HG02571 (cell line): ENCODE results near the gene PDE4A.
"Not testable (repeated sequence)": the region's sequence is repeated elsewhere in the genome, so short reads cannot be mapped to it uniquely, and the experiment has no call there.

Source experiments
- ATAC-seq: cut with Tn5 transposase; IDR thresholded peaks from one replicate; pipeline ENCODE4 v1.9.1; 2021; ENCODE audit warnings: mild to moderate bottlenecking, moderate library complexity; ENCODE audit not compliant: unreplicated experiment

PDE4A gene

DNA sequence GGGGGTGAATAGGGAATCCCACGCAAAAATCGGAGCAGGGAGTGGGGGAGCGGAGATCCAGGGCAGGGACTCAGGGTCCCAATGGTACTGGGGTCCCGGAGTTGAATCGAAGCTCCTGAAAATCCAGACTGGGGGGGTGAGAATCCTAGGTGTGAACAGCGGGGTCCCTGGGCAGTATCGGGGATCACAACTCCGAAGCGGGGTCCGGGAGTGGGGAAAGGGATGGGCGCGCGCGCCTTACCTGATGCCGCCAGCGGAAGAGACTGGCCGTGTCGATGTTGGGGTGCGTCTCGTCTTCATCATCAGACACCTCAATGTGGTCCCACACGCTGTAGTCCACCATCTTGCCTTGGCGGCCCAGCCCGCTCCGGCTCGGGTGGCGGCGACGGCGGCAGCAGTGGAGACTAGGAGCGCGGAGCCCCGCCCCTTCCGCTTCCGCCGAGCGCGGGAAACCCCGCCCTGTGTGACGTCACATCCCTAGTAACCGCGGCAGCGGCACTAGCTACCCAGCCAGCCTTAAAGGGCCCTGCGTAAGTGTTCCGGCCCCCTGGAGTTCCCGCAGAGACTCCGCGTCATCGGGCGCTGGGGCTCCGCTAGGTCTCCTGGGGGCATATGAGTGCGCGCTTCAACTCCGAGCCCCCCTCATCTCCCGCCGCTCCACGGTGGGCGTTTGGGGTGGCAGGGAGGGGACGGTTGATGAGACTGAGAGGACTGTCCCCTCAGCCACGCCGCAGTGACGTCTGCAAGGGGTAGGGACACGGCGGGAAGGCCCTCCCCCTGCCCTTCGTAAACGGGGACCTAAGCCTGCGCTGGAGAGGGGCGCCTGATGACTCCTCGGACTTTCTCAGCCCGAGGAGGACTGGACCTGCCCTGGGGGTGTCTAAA, 17.0 kb upstream of the PDE4A start, which contains the start of gene CDC37:
Gene CDC37 (minus strand): TSS at position 406 of the 885 bp plus-strand sequence. CDS start 63 bp downstream, at position 343.
- peak; percentile 72 for ATAC-seq

GRCh38 chr19:10404888-10405820, 15.2 kb upstream of the PDE4A start:
- ATAC-seq: no peak

GRCh38 chr19:10406191-10406590, 14.1 kb upstream of the PDE4A start:
- no peak for ATAC-seq

- ATAC-seq: no peak
Observed at GRCh38 chr19:10407096-10407495, 13.2 kb upstream of the PDE4A start.

- no peak for ATAC-seq
Observed at GRCh38 chr19:10408511-10409283, 11.6 kb upstream of the PDE4A start.

DNA sequence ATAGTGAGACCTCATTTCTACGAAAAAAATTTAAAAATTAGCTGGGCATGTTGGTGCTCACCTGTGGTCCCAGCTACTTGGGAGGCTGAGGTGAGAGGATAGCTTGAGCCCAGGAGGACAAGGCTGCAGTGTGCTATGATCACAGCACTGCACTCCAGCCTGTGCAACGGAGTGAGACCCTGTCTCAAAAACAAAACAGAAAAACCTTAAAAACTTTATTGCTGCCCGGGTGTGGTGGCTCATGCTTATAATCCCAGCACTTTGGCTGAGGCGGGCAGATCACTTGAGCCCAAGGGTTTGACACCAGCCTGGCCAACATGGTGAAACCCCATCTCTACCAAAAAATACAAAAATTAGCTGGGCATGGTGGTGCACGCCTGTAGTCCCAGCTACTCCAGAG, 9.1 kb upstream of the PDE4A start:
- not testable (repeated sequence) for ATAC-seq

DNA sequence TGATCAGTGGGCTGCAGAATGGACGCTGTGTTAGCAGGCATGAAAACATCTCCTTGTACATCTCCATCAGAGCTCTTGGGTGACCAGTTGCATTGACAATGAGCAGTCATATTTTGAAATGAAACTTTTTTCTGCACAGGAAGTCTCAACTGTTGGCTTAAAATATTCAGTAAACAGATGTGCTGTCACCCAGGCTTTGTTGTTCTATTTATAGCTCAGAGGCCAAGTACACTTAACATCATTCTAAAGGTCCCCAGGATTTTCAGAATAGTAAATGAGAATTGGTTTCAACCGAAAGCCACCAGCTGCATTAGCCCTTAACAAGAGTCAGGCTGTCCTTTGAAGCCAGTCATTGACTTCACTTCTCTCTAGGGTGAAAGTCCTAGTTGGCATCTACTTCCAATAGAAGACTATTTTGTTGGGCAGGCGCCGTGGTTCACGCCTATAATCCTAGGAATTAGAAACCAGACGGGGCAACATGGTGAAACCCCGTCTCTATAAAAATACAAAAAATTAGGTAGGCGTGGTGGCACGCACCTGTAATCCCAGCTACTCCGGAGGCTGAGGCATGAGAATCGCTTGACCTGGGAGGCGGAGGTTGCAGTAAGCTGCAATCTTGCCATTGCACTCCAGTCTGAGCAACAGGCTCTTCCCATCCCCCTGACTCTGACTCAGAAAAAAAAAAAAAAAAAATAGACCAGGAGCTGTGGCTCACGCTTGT, 7.9 kb upstream of the PDE4A start:
- ATAC-seq: peak; percentile 43

DNA sequence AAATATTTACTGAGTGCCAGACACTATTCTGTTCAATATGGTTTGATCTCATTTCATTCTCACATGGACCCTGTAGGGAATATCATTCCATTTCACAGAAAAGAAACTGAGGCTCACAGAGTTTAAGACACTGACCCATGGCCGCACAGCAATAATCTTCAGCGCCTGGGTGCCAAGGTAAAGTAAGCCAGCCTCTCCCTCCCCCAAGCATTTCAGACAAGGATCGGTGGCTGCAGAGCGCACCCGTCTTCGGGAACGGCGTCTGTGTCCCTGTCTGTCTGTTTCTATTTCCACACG, 4.3 kb upstream of the PDE4A start:
- ATAC-seq: no peak

GRCh38 chr19:10416380-10417257, 3.7 kb upstream of the PDE4A start:
- peak; percentile 47 for ATAC-seq

- ATAC-seq: no peak
Observed at GRCh38 chr19:10417541-10418234, 2.6 kb upstream of the PDE4A start.

GRCh38 chr19:10418235-10418484, 2.2 kb upstream of the PDE4A start:
- ATAC-seq: no peak

- ATAC-seq: no peak
Observed at GRCh38 chr19:10418485-10419199, 1.7 kb upstream of the PDE4A start.

GRCh38 chr19:10419200-10419645, 1.1 kb upstream of the PDE4A start:
- ATAC-seq: no peak

GRCh38 chr19:10419646-10420443, 493 bp upstream of the PDE4A start:
- ATAC-seq: no peak

DNA sequence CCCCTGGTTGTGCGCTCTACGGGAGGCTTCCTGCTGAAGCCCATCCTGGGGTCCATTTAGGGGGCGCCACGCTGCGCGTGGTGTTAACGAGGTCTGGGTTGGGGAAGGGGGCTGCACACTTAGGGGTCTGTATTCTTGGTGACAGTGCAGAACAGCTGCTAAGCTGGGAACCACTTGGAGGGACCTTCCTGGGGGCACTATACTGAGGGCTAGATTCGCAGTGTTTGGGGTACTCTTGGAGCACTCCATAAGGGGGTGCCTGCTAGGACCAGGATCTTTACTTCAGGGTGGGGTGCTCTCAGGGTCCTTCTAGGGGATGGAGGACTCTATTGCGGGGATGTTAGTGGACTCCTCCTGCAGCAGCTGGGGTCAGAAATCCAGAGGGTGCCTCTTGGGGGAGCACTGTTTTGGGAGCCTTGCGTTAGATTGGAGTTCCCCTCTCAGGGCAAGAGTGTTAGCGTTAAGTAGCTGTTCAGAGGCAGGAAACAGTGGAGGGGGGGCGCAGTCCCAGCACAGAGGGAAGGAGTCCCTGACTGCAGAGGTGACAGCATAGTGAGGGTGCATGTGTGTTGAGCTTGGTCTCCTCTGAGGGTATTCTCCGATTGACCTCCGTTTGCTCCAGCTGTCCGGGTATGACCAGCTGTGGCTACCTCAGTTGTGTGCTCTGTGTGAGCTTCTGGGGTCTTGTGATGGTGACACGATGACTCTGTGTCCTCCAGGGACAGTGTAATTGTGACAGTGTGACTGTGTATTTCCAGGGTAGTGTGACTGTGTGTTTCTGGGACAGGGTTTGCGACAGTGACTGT, 1.1 kb downstream of the PDE4A start:
- no peak for ATAC-seq

- ATAC-seq: no peak
Observed at GRCh38 chr19:10422046-10422461, 1.7 kb downstream of the PDE4A start.

DNA sequence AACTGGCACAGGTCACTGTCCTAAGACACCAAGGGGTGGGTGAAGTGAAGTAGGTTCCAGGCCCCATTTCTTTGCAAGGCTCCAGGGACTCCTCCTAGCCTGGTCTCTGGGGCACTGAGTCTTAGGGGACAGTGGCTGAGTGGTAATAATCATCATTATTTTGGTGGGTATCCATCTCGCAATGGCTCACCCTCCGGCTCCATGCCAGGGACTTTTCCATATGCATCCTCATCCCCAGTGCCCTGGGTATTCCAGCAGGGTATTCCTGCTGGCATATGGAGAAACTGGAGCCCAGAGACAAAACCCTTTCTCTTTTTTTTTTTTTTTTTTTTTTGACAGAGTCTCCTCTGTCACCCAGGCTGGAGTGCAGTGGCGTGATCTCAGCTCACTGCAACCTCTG, 2.5 kb downstream of the PDE4A start:
- no peak for ATAC-seq
